ENCODE measurements around the gene PIGL. TPM values are rescaled to one million over a fixed set of nuclear protein-coding genes. Genes with fewer than 3 reads are reported as not detected.

PIGL gene
- total and polyA plus RNA-seq, 2 experiments from 2014 or later: 32.9 to 47.3 TPM

GRCh38 chr17:16243385-16243784, 26.4 kb downstream of the PIGL start:
- DNase-seq (ENCODE audit: low spot score) (no peak), ATAC-seq (no peak)
- H4K20me1 ChIP-seq (replicated peaks; ENCODE audit: insufficient read depth): 0 out of 2 replicates have a peak, but pooled peaks cover 3% of the 10 kb centered on the region
- no peaks in the 10 kb centered on the region for H3K36me3 ChIP-seq (ENCODE audit: insufficient read depth)
- H3K36me3 Mint-ChIP-seq (ENCODE audit: low read depth): peaks cover 3% of the 10 kb centered on the region; the same call in 2 of the 3 replicates
- peaks cover 10% of the 10 kb centered on the region for H3K4me1 ChIP-seq (ENCODE audit: insufficient read depth)
- no peaks in the 10 kb centered on the region for H3K27me3 ChIP-seq (ENCODE audit: insufficient read depth)
- peak overlapping the region; percentile 22 for H3K27ac ChIP-seq (ENCODE audit: low read depth)
- H3K79me2 ChIP-seq (replicated peaks; ENCODE audit: insufficient read depth): 0 out of 2 replicates have a peak, but pooled peaks cover 9% of the 10 kb centered on the region
- H3F3A ChIP-seq (replicated peaks; ENCODE audit: low read depth): no peaks in the 10 kb centered on the region
- H3K4me3 Mint-ChIP-seq: no peak overlapping the region
- no peak overlapping the region for H2AFZ ChIP-seq
- H3K9me2 ChIP-seq (ENCODE audit: insufficient read depth): no peaks in the 10 kb centered on the region
- H3K4me2 ChIP-seq: peak overlapping the region; percentile 52
- no peak overlapping the region for H3K4me3 ChIP-seq
- H3K9me3 Mint-ChIP-seq: no peaks in the 10 kb centered on the region
- H3K27ac Mint-ChIP-seq: peak overlapping the region; percentile 85
- H3K4me1 Mint-ChIP-seq: peaks cover 12% of the 10 kb centered on the region
- peaks cover 5% of the 10 kb centered on the region for H3K27me3 Mint-ChIP-seq (ENCODE audit: insufficient read depth, low read depth, poor library complexity)
- TF ChIP-seq ZNF114 (CRISPR knock-in tag; IDR thresholded peaks at IDR 0.05): no peak
- TF ChIP-seq POLR2AphosphoS5 (IDR thresholded peaks at IDR 0.05; ENCODE audit: low read depth): no peak
- no peak for TF ChIP-seq NANOG (IDR thresholded peaks at IDR 0.05; ENCODE audit: borderline replicate concordance)
- TF ChIP-seq ZNF462 (CRISPR knock-in tag; IDR thresholded peaks at IDR 0.05): no peak

- no peaks in the 10 kb centered on the region; the same call in 2 of the 3 replicates for H3K9me3 Mint-ChIP-seq
- Histone ChIP-seq H3K9me2 (ENCODE audit: insufficient read depth) (no peaks in the 10 kb centered on the region), H3K4me3 (no peak overlapping the region), H2AFZ (no peak overlapping the region), H3K4me1 (ENCODE audit: insufficient read depth) (peaks cover 10% of the 10 kb centered on the region), H3K36me3 (ENCODE audit: insufficient read depth) (no peaks in the 10 kb centered on the region), H3K27ac (ENCODE audit: low read depth) (peak overlapping the region; percentile 22), H3K4me2 (peak overlapping the region; percentile 52; the same call in 1 of the 2 replicates), H4K20me1 (replicated peaks; ENCODE audit: insufficient read depth) (0 out of 2 replicates have a peak, but pooled peaks cover 6% of the 10 kb centered on the region), H3F3A (replicated peaks; ENCODE audit: low read depth) (no peaks in the 10 kb centered on the region), H3K79me2 (replicated peaks; ENCODE audit: insufficient read depth) (0 out of 2 replicates have a peak, but pooled peaks cover 9% of the 10 kb centered on the region), H3K27me3 (ENCODE audit: insufficient read depth) (no peaks in the 10 kb centered on the region)
- H3K27ac Mint-ChIP-seq: peak overlapping the region; percentile 85
- ATAC-seq: peak; percentile 82
- DNase-seq (ENCODE audit: low spot score): peak; percentile 35
- peaks cover 8% of the 10 kb centered on the region; the same call in 2 of the 3 replicates for H3K36me3 Mint-ChIP-seq (ENCODE audit: low read depth)
- peaks cover 5% of the 10 kb centered on the region for H3K27me3 Mint-ChIP-seq (ENCODE audit: insufficient read depth, low read depth, poor library complexity)
- H3K4me3 Mint-ChIP-seq: no peak overlapping the region
- H3K4me1 Mint-ChIP-seq: peaks cover 12% of the 10 kb centered on the region
- TF ChIP-seq ZNF462 (CRISPR knock-in tag; IDR thresholded peaks at IDR 0.05): no peak
- TF ChIP-seq CREB1 (CRISPR knock-in tag; IDR thresholded peaks at IDR 0.05; ENCODE audit: low read depth): no peak
Measured at GRCh38 chr17:16243801-16244567, 27.0 kb downstream of the PIGL start.
